Esophagus (tissue), 2 donors: ENCODE data around the gene APOM. TPM values are rescaled to one million over a fixed set of nuclear protein-coding genes. Genes with fewer than 3 reads are reported as not detected.

Experiments used
- H3K27ac ChIP-seq, 2 donors: one replicate each; pipeline ENCODE4 v1.5.1; 2013; ENCODE audit warnings: low read depth in 2 of 2, mild to moderate bottlenecking in 2 of 2, inconsistent platforms in 1 of 2, low read length in 1 of 2, moderate library complexity in 1 of 2
- H3K27me3 ChIP-seq, 2 donors: one replicate each; pipeline ENCODE4 v1.6.1; 2013; ENCODE audit warnings: low read length in 2 of 2, control low read depth in 1 of 2, mild to moderate bottlenecking in 1 of 2; ENCODE audit not compliant: insufficient read depth in 2 of 2, control insufficient read depth in 1 of 2
- H3K36me3 ChIP-seq, 2 donors: one replicate each; pipeline ENCODE4 v1.6.1; 2013; ENCODE audit warnings: low read length in 1 of 2; ENCODE audit not compliant: control insufficient read depth in 2 of 2, insufficient read depth in 2 of 2
- H3K4me1 ChIP-seq, 2 donors: one replicate each; pipeline ENCODE4 v1.6.1; 2013; ENCODE audit warnings: low read length in 1 of 2; ENCODE audit not compliant: control insufficient read depth in 2 of 2, insufficient read depth in 2 of 2
- H3K4me3 ChIP-seq, 2 donors: one replicate each; pipeline ENCODE4 v1.5.1; 2013; ENCODE audit warnings: low read length in 2 of 2, mild to moderate bottlenecking in 2 of 2, low read depth in 1 of 2, moderate library complexity in 1 of 2
- H3K9me3 ChIP-seq, 2 donors: one replicate each; pipeline ENCODE4 v1.6.1; 2013; ENCODE audit warnings: mild to moderate bottlenecking in 2 of 2, low read depth in 1 of 2, low read length in 1 of 2, moderate library complexity in 1 of 2; ENCODE audit not compliant: control insufficient read depth in 2 of 2, insufficient read depth in 1 of 2
- WGBS, 2 donors: extraction: QIAGEN DNeasy Blood & Tissue Kit; methylation state at CpG; one replicate each; pipeline ENCODE4 v1.1.7; 2013; 5-methylcytosine and 5-hydroxymethylcytosine counted together
- polyA plus RNA-seq, 2 donors: library from polyadenylated mRNA; stranded (reverse); fragments of 200-250 nt; gene quantifications; one replicate each; pipeline ENCODE4 v1.2.3, GENCODE V29; 2013
- donor health status: healthy with polysubstance abuse.
- donor health status: Bipolar disorder and iron deficiency.

Gene APOM
- polyA plus RNA-seq, 2 donors = 4.3 to 6.0 TPM

GRCh38 chr6:31701666-31702404 is 46.1 kb downstream of the APOM start:
- peak overlapping the region; percentile 84 to 93 for H3K4me3 ChIP-seq
- H3K27me3 ChIP-seq = no peaks in the 10 kb centered on the region
- H3K4me1 ChIP-seq = peaks cover 6 to 7% of the 10 kb centered on the region in 2 donors
- WGBS, 2 donors = 22 to 24% methylated on average over 7 of the region's 7 CpGs
- peaks cover 0 to 10% of the 10 kb centered on the region in 2 donors for H3K36me3 ChIP-seq
- no peaks in the 10 kb centered on the region for H3K9me3 ChIP-seq
- H3K27ac ChIP-seq = peak overlapping the region; percentile 43 to 100

- H3K9me3 ChIP-seq = no peaks in the 10 kb centered on the region
- H3K36me3 ChIP-seq = peaks cover 0 to 7% of the 10 kb centered on the region in 2 donors
- H3K4me3 ChIP-seq = peak overlapping the region; percentile 84 to 93
- 0 to 1% methylated on average over 10 of the region's 10 CpGs for WGBS, 2 donors
- peaks cover 6 to 7% of the 10 kb centered on the region in 2 donors for H3K4me1 ChIP-seq
- H3K27me3 ChIP-seq = no peaks in the 10 kb centered on the region
- H3K27ac ChIP-seq = peak overlapping the region; percentile 100
These were observed 46.7 kb downstream of the APOM start for GRCh38 chr6:31702405-31702818.

GRCh38 chr6:31702819-31703716 is 47.4 kb downstream of the APOM start, which contains the start of gene ABHD16A:
ABHD16A (minus strand) TSS chr6:31703324; CDS start chr6:31703281, 43 bp downstream.
- peaks cover 6 to 7% of the 10 kb centered on the region in 2 donors for H3K4me1 ChIP-seq
- peak within 1 kb of the TSS; percentile 84 to 93 for H3K4me3 ChIP-seq
- peaks cover 0 to 7% of the 10 kb centered on the region in 2 donors for H3K36me3 ChIP-seq
- no peaks in the 10 kb centered on the region for H3K9me3 ChIP-seq
- peak within 1 kb of the TSS; percentile 100 for H3K27ac ChIP-seq
- 0 to 1% methylated on average over 54 of the region's 54 CpGs for WGBS, 2 donors
- no peaks in the 10 kb centered on the region for H3K27me3 ChIP-seq

GRCh38 chr6:31705931-31706330 is 50.2 kb downstream of the APOM start:
- H3K36me3 ChIP-seq = peaks cover 0 to under 1% of the 10 kb centered on the region in 2 donors
- no peaks in the 10 kb centered on the region for H3K9me3 ChIP-seq
- 88 to 89% methylated on average over 6 of the region's 6 CpGs for WGBS, 2 donors
- H3K27me3 ChIP-seq = no peaks in the 10 kb centered on the region
- H3K4me1 ChIP-seq = peaks cover 6 to 7% of the 10 kb centered on the region in 2 donors
- no peak overlapping the region for H3K27ac ChIP-seq
- no peak overlapping the region for H3K4me3 ChIP-seq

GRCh38 chr6:31706599-31706998 is 50.9 kb downstream of the APOM start, which contains the start of gene LY6G6F:
LY6G6F (plus strand) TSS chr6:31706866; CDS start chr6:31706907, 41 bp downstream.
- 60 to 62% methylated on average over 3 of the region's 3 CpGs for WGBS, 2 donors
- no peaks in the 10 kb centered on the region for H3K9me3 ChIP-seq

GRCh38 chr6:31707701-31708100 is 52.0 kb downstream of the APOM start:
- WGBS, 2 donors = 89 to 93% methylated on average over 10 of the region's 10 CpGs
- Histone ChIP-seq H3K36me3 (no peaks in the 10 kb centered on the region), H3K4me1 (peaks cover 0 to 10% of the 10 kb centered on the region in 2 donors), H3K4me3 (no peak overlapping the region), H3K9me3 (no peaks in the 10 kb centered on the region), H3K27ac (no peak overlapping the region), H3K27me3 (no peaks in the 10 kb centered on the region)

More at GRCh38 chr6:31706599-31706998, 50.9 kb downstream of the APOM start, which contains the start of gene LY6G6F:
- H3K4me3 ChIP-seq = no peak within 1 kb of the TSS
- no peak within 1 kb of the TSS for H3K27ac ChIP-seq
- no peaks in the 10 kb centered on the region for H3K27me3 ChIP-seq
- H3K4me1 ChIP-seq = peaks cover 5 to 7% of the 10 kb centered on the region in 2 donors
- no peaks in the 10 kb centered on the region for H3K36me3 ChIP-seq

Other genes with a start within 250 kb of the APOM start
- gene MICB, start 157.7 kb upstream of the APOM start, polyA plus RNA-seq = under 1 TPM; 0.29 to 0.77 TPM
- gene MCCD1, start 126.9 kb upstream of the APOM start, polyA plus RNA-seq = not detected
- gene DDX39B, start 113.9 kb upstream of the APOM start, polyA plus RNA-seq = 100 to 1,000 TPM; 181 to 321 TPM
- gene ATP6V1G2, start 109.3 kb upstream of the APOM start, polyA plus RNA-seq = under 1 TPM; 0.32 to 0.49 TPM
- gene NFKBIL1, start 108.3 kb upstream of the APOM start, polyA plus RNA-seq = 10 to 100 TPM; 16.1 to 20.2 TPM
- gene LTA, start 83.6 kb upstream of the APOM start, polyA plus RNA-seq = under 1 TPM; 0.10 to 0.14 TPM
- 1 to 10 TPM in 1 of 2 donors, under 1 TPM in 1; 0.71 to 2.4 TPM for gene TNF, start 80.3 kb upstream of the APOM start, polyA plus RNA-seq
- gene LTB, start 73.5 kb upstream of the APOM start, polyA plus RNA-seq = 1 to 10 TPM; 1.8 to 3.0 TPM
- gene LST1, start 69.6 kb upstream of the APOM start, polyA plus RNA-seq = 1 to 10 TPM; 2.8 to 6.9 TPM
- gene NCR3, start 62.9 kb upstream of the APOM start, polyA plus RNA-seq = under 1 TPM in 1 of 2 donors, not detected in 1; 0.07 TPM
- 10 to 100 TPM in 1 of 2 donors, 1 to 10 TPM in 1; 8.0 to 12.6 TPM for gene AIF1, start 40.7 kb upstream of the APOM start, polyA plus RNA-seq
- 100 to 1,000 TPM in 1 of 2 donors, 10 to 100 TPM in 1; 76.6 to 110 TPM for gene PRRC2A, start 35.2 kb upstream of the APOM start, polyA plus RNA-seq
- 100 to 1,000 TPM; 158 to 259 TPM for gene BAG6, start 3.2 kb upstream of the APOM start, polyA plus RNA-seq
- gene C6orf47, start 4.9 kb downstream of the APOM start, polyA plus RNA-seq = 10 to 100 TPM; 20.6 to 21.1 TPM
- 10 to 100 TPM; 10.2 to 10.4 TPM for gene GPANK1, start 9.1 kb downstream of the APOM start, polyA plus RNA-seq
- 100 to 1,000 TPM; 140 to 187 TPM for gene CSNK2B, start 10.2 kb downstream of the APOM start, polyA plus RNA-seq
- gene LY6G5B, start 14.1 kb downstream of the APOM start, polyA plus RNA-seq = 1 to 10 TPM; 5.3 to 7.4 TPM
- gene LY6G5C, start 25.2 kb downstream of the APOM start, polyA plus RNA-seq = 1 to 10 TPM in 1 of 2 donors, under 1 TPM in 1; 0.76 to 1.1 TPM
- 10 to 100 TPM; 30.0 to 40.1 TPM for gene ABHD16A, start 47.4 kb downstream of the APOM start, polyA plus RNA-seq
- gene LY6G6F, start 51.0 kb downstream of the APOM start, polyA plus RNA-seq = not detected
- gene LY6G6D, start 59.5 kb downstream of the APOM start, polyA plus RNA-seq = 1 to 10 TPM in 1 of 2 donors, under 1 TPM in 1; 0.67 to 1.3 TPM
- gene LY6G6C, start 65.9 kb downstream of the APOM start, polyA plus RNA-seq = 10 to 100 TPM; 17.2 to 21.9 TPM
- under 1 TPM; 0.49 to 0.88 TPM for gene MPIG6B, start 67.5 kb downstream of the APOM start, polyA plus RNA-seq
- 10 to 100 TPM; 46.5 to 73.3 TPM for gene DDAH2, start 73.4 kb downstream of the APOM start, polyA plus RNA-seq
- gene CLIC1, start 80.6 kb downstream of the APOM start, polyA plus RNA-seq = 100 to 1,000 TPM; 258 to 412 TPM
- 10 to 100 TPM in 1 of 2 donors, 1 to 10 TPM in 1; 6.3 to 15.8 TPM for gene MSH5, start 84.1 kb downstream of the APOM start, polyA plus RNA-seq
- 1 to 10 TPM; 2.3 to 7.6 TPM for gene SAPCD1, start 106.8 kb downstream of the APOM start, polyA plus RNA-seq
- gene VWA7, start 121.4 kb downstream of the APOM start, polyA plus RNA-seq = 1 to 10 TPM in 1 of 2 donors, under 1 TPM in 1; 0.33 to 1.3 TPM
- gene VARS1, start 139.9 kb downstream of the APOM start, polyA plus RNA-seq = 10 to 100 TPM; 35.7 to 37.3 TPM
- gene LSM2, start 151.1 kb downstream of the APOM start, polyA plus RNA-seq = 10 to 100 TPM; 25.6 to 42.9 TPM
- under 1 TPM; 0.39 to 0.42 TPM for gene HSPA1L, start 159.4 kb downstream of the APOM start, polyA plus RNA-seq
- gene HSPA1A, start 159.6 kb downstream of the APOM start, polyA plus RNA-seq = 100 to 1,000 TPM; 105 to 125 TPM
- 100 to 1,000 TPM in 1 of 2 donors, 10 to 100 TPM in 1; 26.9 to 103 TPM for gene HSPA1B, start 171.8 kb downstream of the APOM start, polyA plus RNA-seq
- gene NEU1, start 206.9 kb downstream of the APOM start, polyA plus RNA-seq = 10 to 100 TPM; 13.6 to 14.6 TPM
- gene SLC44A4, start 223.1 kb downstream of the APOM start, polyA plus RNA-seq = under 1 TPM; 0.19 to 0.33 TPM
- gene EHMT2, start 241.8 kb downstream of the APOM start, polyA plus RNA-seq = 10 to 100 TPM; 27.2 to 39.6 TPM
- gene ZBTB12, start 246.2 kb downstream of the APOM start, polyA plus RNA-seq = 1 to 10 TPM; 2.4 to 3.6 TPM